ENCODE results near the gene NRXN2.

- no peak for TF ChIP-seq CTCF (IDR thresholded peaks at IDR 0.05; ENCODE audit: low read length)
- TF ChIP-seq EZH2 (IDR thresholded peaks at IDR 0.05; ENCODE audit: borderline replicate concordance, low read length) = no peak
These were observed 154.9 kb downstream of the NRXN2 start for GRCh38 chr11:64568041-64568571.
